Measurements from ENCODE around the gene SFTPA2. TPM values are rescaled to one million over a fixed set of nuclear protein-coding genes. Genes with fewer than 3 reads are reported as not detected.
A peak's percentile ranks its signal among the peaks of the same experiment; 100 is the strongest.
"Not testable (repeated sequence)": the region's sequence is repeated elsewhere in the genome, so short reads cannot be mapped to it uniquely, and the experiment has no call there.

SFTPA2 gene
- total RNA-seq, 3 donors from 2014 or later (not counting 1 experiment from before 2014, with no cell fraction given), result not detected

GRCh38 chr10:79563426-79563825, 3.2 kb upstream of the SFTPA2 start:
- no peaks in the 10 kb centered on the region for H3K9me3 Mint-ChIP-seq
- no peaks in the 10 kb centered on the region for H3K36me3 Mint-ChIP-seq
- ATAC-seq, result no peak
- Histone ChIP-seq H3K36me3 (ENCODE audit: control insufficient read depth, insufficient read depth, low read length) (no peaks in the 10 kb centered on the region), H3K27ac (ENCODE audit: low read length) (no peak overlapping the region), H3K27me3 (ENCODE audit: control insufficient read depth, insufficient read depth, low read length) (no peaks in the 10 kb centered on the region), H3K4me3 (ENCODE audit: low read length) (no peak overlapping the region), H3K9me3 (ENCODE audit: control insufficient read depth, insufficient read depth, low read length) (no peaks in the 10 kb centered on the region), H3K4me1 (ENCODE audit: control insufficient read depth, insufficient read depth, low read length) (peaks cover 5% of the 10 kb centered on the region)
- no peak overlapping the region for H3K4me3 Mint-ChIP-seq
- DNase-seq, result no peak
- peaks cover 8 to 9% of the 10 kb centered on the region in 2 donors for H3K4me1 Mint-ChIP-seq
- WGBS (ENCODE audit: insufficient coverage), result 82% methylated on average over 3 of the region's 4 CpGs
- no peak overlapping the region for H3K27ac Mint-ChIP-seq
- no peak for TF ChIP-seq CTCF (IDR thresholded peaks at IDR 0.05)
- peaks cover 18 to 33% of the 10 kb centered on the region in 2 donors for H3K27me3 Mint-ChIP-seq (ENCODE audit: low read depth in 2 of 2)
- intact Hi-C loops (cut with micrococcal nuclease), result no loop called here

- Histone ChIP-seq H3K4me1 (ENCODE audit: control insufficient read depth, insufficient read depth, low read length) (peaks cover 5% of the 10 kb centered on the region), H3K27ac (ENCODE audit: low read length) (no peak overlapping the region), H3K36me3 (ENCODE audit: control insufficient read depth, insufficient read depth, low read length) (no peaks in the 10 kb centered on the region), H3K27me3 (ENCODE audit: control insufficient read depth, insufficient read depth, low read length) (no peaks in the 10 kb centered on the region), H3K9me3 (ENCODE audit: control insufficient read depth, insufficient read depth, low read length) (no peaks in the 10 kb centered on the region), H3K4me3 (ENCODE audit: low read length) (no peak overlapping the region)
- Mint-ChIP-seq H3K27me3 (ENCODE audit: low read depth in 2 of 2) (peaks cover 7 to 25% of the 10 kb centered on the region in 2 donors), H3K27ac (no peak overlapping the region), H3K4me3 (no peak overlapping the region), H3K36me3 (no peaks in the 10 kb centered on the region), H3K4me1 (peaks cover 8 to 9% of the 10 kb centered on the region in 2 donors), H3K9me3 (no peaks in the 10 kb centered on the region)
- peak; percentile 63 to 78 (median 67) for ATAC-seq
- WGBS (ENCODE audit: insufficient coverage), result 21% methylated on average over 17 of the region's 17 CpGs
- peak; percentile 64 for TF ChIP-seq CTCF (IDR thresholded peaks at IDR 0.05)
- peak; percentile 37 to 72 for DNase-seq
- intact Hi-C loops (cut with micrococcal nuclease), result loop anchor here (1.0 kb wide), 1 partner anchor 367 kb away; no protein-coding TSS in a partner anchor
Observed at GRCh38 chr10:79562135-79562756, 2.0 kb upstream of the SFTPA2 start.

GRCh38 chr10:79561257-79561656, 1.1 kb upstream of the SFTPA2 start:
- no peaks in the 10 kb centered on the region for H3K27me3 ChIP-seq (ENCODE audit: control insufficient read depth, insufficient read depth, low read length)
- intact Hi-C loops (cut with micrococcal nuclease), result no loop called here
- H3K36me3 ChIP-seq (ENCODE audit: control insufficient read depth, insufficient read depth, low read length), result no peaks in the 10 kb centered on the region
- Mint-ChIP-seq H3K27ac (no peak overlapping the region), H3K9me3 (no peaks in the 10 kb centered on the region), H3K4me3 (no peak overlapping the region), H3K4me1 (peaks cover 8 to 9% of the 10 kb centered on the region in 2 donors), H3K36me3 (no peaks in the 10 kb centered on the region), H3K27me3 (ENCODE audit: low read depth in 2 of 2) (peaks cover 0 to 19% of the 10 kb centered on the region in 2 donors)
- WGBS (ENCODE audit: insufficient coverage), result 71% methylated on average over 3 of the region's 3 CpGs
- H3K9me3 ChIP-seq (ENCODE audit: control insufficient read depth, insufficient read depth, low read length), result no peaks in the 10 kb centered on the region
- DNase-seq (no peak), ATAC-seq (no peak)
- H3K4me1 ChIP-seq (ENCODE audit: control insufficient read depth, insufficient read depth, low read length), result peaks cover 5% of the 10 kb centered on the region
- no peak for TF ChIP-seq CTCF (IDR thresholded peaks at IDR 0.05)
- no peak overlapping the region for H3K27ac ChIP-seq (ENCODE audit: low read length)
- no peak overlapping the region for H3K4me3 ChIP-seq (ENCODE audit: low read length)

- intact Hi-C loops (cut with micrococcal nuclease), result no loop called here
- no peak overlapping the region for H3K27ac ChIP-seq (ENCODE audit: low read length)
- no peak overlapping the region for H3K4me3 ChIP-seq (ENCODE audit: low read length)
- Mint-ChIP-seq H3K9me3 (no peaks in the 10 kb centered on the region), H3K4me3 (no peak overlapping the region), H3K4me1 (peaks cover 8 to 9% of the 10 kb centered on the region in 2 donors), H3K27me3 (ENCODE audit: low read depth in 2 of 2) (peaks cover 0 to 19% of the 10 kb centered on the region in 2 donors), H3K36me3 (no peaks in the 10 kb centered on the region), H3K27ac (no peak overlapping the region)
- no peaks in the 10 kb centered on the region for H3K36me3 ChIP-seq (ENCODE audit: control insufficient read depth, insufficient read depth, low read length)
- TF ChIP-seq CTCF (IDR thresholded peaks at IDR 0.05), result no peak
- H3K4me1 ChIP-seq (ENCODE audit: control insufficient read depth, insufficient read depth, low read length), result peaks cover 5% of the 10 kb centered on the region
- whole genome bisulfite sequencing (ENCODE audit: insufficient coverage), result 78% methylated on average over 2 of the region's 2 CpGs
- DNase-seq (no peak), ATAC-seq (no peak)
- no peaks in the 10 kb centered on the region for H3K27me3 ChIP-seq (ENCODE audit: control insufficient read depth, insufficient read depth, low read length)
- no peaks in the 10 kb centered on the region for H3K9me3 ChIP-seq (ENCODE audit: control insufficient read depth, insufficient read depth, low read length)
Observed at GRCh38 chr10:79559726-79560125, 481 bp downstream of the SFTPA2 start.

GRCh38 chr10:79556961-79557360, 3.2 kb downstream of the SFTPA2 start:
- H3K27me3 Mint-ChIP-seq (ENCODE audit: low read depth in 2 of 2); DNase-seq; intact Hi-C loops (cut with micrococcal nuclease); H3K9me3 ChIP-seq (ENCODE audit: control insufficient read depth, insufficient read depth, low read length); H3K4me1 Mint-ChIP-seq; H3K4me3 Mint-ChIP-seq; H3K27ac Mint-ChIP-seq; H3K4me1 ChIP-seq (ENCODE audit: control insufficient read depth, insufficient read depth, low read length); H3K4me3 ChIP-seq (ENCODE audit: low read length); H3K27me3 ChIP-seq (ENCODE audit: control insufficient read depth, insufficient read depth, low read length); H3K36me3 Mint-ChIP-seq; H3K36me3 ChIP-seq (ENCODE audit: control insufficient read depth, insufficient read depth, low read length); H3K9me3 Mint-ChIP-seq; H3K27ac ChIP-seq (ENCODE audit: low read length): not testable (repeated sequence)
- peak in 1 of 3 donors; percentile 19 for ATAC-seq
- WGBS (ENCODE audit: insufficient coverage), result no CpG with 5 or more reads among the region's 3 CpGs
